Hippocampal formation (tissue), 2 donors: ENCODE results near the gene GNAI3.

Experiments
- DNase-seq, 2 donors: peaks; one replicate each; lab custom pipeline; 2025; lab: John Stamatoyannopoulos, UW

The GNAI3 gene

GRCh38 chr1:109548321-109549267 lies at the start of gene GNAI3:
GNAI3 (plus strand) TSS chr1:109548615; CDS start chr1:109548721, 106 bp downstream.
- peak; percentile 93 to 95 for DNase-seq

GRCh38 chr1:109499081-109499480 lies 49.3 kb upstream of the GNAI3 start:
- no peak for DNase-seq

- no peak for DNase-seq
These were observed 48.5 kb upstream of the GNAI3 start for GRCh38 chr1:109499661-109500536.

GRCh38 chr1:109500941-109501381 lies 47.5 kb upstream of the GNAI3 start:
- DNase-seq: no peak

GRCh38 chr1:109501644-109502363 lies 46.6 kb upstream of the GNAI3 start:
- DNase-seq: no peak

GRCh38 chr1:109502364-109502851 lies 46.0 kb upstream of the GNAI3 start:
- no peak for DNase-seq

GRCh38 chr1:109503935-109504334 lies 44.5 kb upstream of the GNAI3 start:
- DNase-seq: no peak

- no peak for DNase-seq
These were observed 43.4 kb upstream of the GNAI3 start for GRCh38 chr1:109504974-109505373.

GRCh38 chr1:109508001-109508872 lies 40.2 kb upstream of the GNAI3 start:
- DNase-seq: no peak

GRCh38 chr1:109508873-109509175 lies 39.6 kb upstream of the GNAI3 start:
- no peak for DNase-seq

GRCh38 chr1:109509176-109510134 lies 39.0 kb upstream of the GNAI3 start, which contains the start of gene AMIGO1:
AMIGO1 (minus strand) TSS chr1:109509727; CDS start chr1:109508912, 815 bp downstream.
- DNase-seq: no peak

GRCh38 chr1:109513110-109513710 lies 35.2 kb upstream of the GNAI3 start:
- no peak for DNase-seq

GRCh38 chr1:109514846-109515245 lies 33.6 kb upstream of the GNAI3 start:
- no peak for DNase-seq

- no peak for DNase-seq
These were observed 31.5 kb upstream of the GNAI3 start for GRCh38 chr1:109516872-109517271.

- DNase-seq: no peak
These were observed 31.1 kb upstream of the GNAI3 start for GRCh38 chr1:109517337-109517736.

GRCh38 chr1:109521002-109521951 lies 27.1 kb upstream of the GNAI3 start:
- DNase-seq: no peak

GRCh38 chr1:109522026-109522425 lies 26.4 kb upstream of the GNAI3 start:
- no peak for DNase-seq

GRCh38 chr1:109523706-109524105 lies 24.7 kb upstream of the GNAI3 start:
- no peak for DNase-seq
